GM19099 (cell line): ENCODE measurements around the gene C19orf18.

ENCODE experiments used
- POLR2A ChIP-seq: IDR thresholded peaks from 3 replicates; pipeline ENCODE4 v1.6.1; 2011; ENCODE audit warnings: low read depth; ENCODE audit not compliant: insufficient read length; ENCODE audit errors: extremely low read depth

C19orf18 gene

GRCh38 chr19:57974434-57974833 is at the start of gene C19orf18:
Gene C19orf18 (minus strand): TSS chr19:57974534. CDS start chr19:57974432, 102 bp downstream.
- no peak for TF ChIP-seq POLR2A

GRCh38 chr19:58022283-58022660 is 47.9 kb upstream of the C19orf18 start:
- no peak for TF ChIP-seq POLR2A

GRCh38 chr19:58021541-58022282 is 47.4 kb upstream of the C19orf18 start:
- no peak for TF ChIP-seq POLR2A

- no peak for TF ChIP-seq POLR2A
Measured at GRCh38 chr19:58020129-58020528, 45.8 kb upstream of the C19orf18 start.

GRCh38 chr19:58014141-58014540 is 39.8 kb upstream of the C19orf18 start:
- no peak for TF ChIP-seq POLR2A

GRCh38 chr19:58010507-58010906 is 36.2 kb upstream of the C19orf18 start:
- no peak for TF ChIP-seq POLR2A

- no peak for TF ChIP-seq POLR2A
Measured at GRCh38 chr19:58009666-58010301, 35.5 kb upstream of the C19orf18 start.

- TF ChIP-seq POLR2A: no peak
Measured at GRCh38 chr19:58009301-58009665, 34.9 kb upstream of the C19orf18 start.

GRCh38 chr19:58007285-58007684 is 33.0 kb upstream of the C19orf18 start:
- no peak for TF ChIP-seq POLR2A

- TF ChIP-seq POLR2A: no peak
Measured at GRCh38 chr19:58003174-58003828, 29.0 kb upstream of the C19orf18 start.

GRCh38 chr19:58002384-58003173 is 28.2 kb upstream of the C19orf18 start, which contains the start of gene ZNF606:
Gene ZNF606 (minus strand): TSS chr19:58002820. CDS start chr19:58001319, 1,501 bp downstream.
- peak; percentile 83 for TF ChIP-seq POLR2A

- TF ChIP-seq POLR2A: no peak
Measured at GRCh38 chr19:58001895-58002369, 27.6 kb upstream of the C19orf18 start.

GRCh38 chr19:58000677-58001076 is 26.3 kb upstream of the C19orf18 start:
- no peak for TF ChIP-seq POLR2A

- no peak for TF ChIP-seq POLR2A
Measured at GRCh38 chr19:57992841-57993240, 18.5 kb upstream of the C19orf18 start.
